ENCODE data around the gene ZNF618. TPM values are rescaled to one million over a fixed set of nuclear protein-coding genes. Genes with fewer than 3 reads are reported as not detected.

Gene ZNF618
- polyA plus RNA-seq, 3 donors = 0.53 to 1.9 (median 0.78) TPM

GRCh38 chr9:114016101-114016500, 140.0 kb downstream of the ZNF618 start:
- Histone ChIP-seq H3K36me3 (replicated peaks in 1 of 2; ENCODE audit: control insufficient read depth in 1 of 2, insufficient read depth in 2 of 2, low read length in 2 of 2) (peaks cover 6 to 20% of the 10 kb centered on the region in 2 donors), H3K4me2 (replicated peaks; ENCODE audit: extremely low read depth, low read length, poor library complexity, severe bottlenecking) (no peak overlapping the region), H4K20me1 (ENCODE audit: insufficient read depth, low read length) (no peaks in the 10 kb centered on the region), H3K79me2 (ENCODE audit: insufficient read depth, low read length) (no peaks in the 10 kb centered on the region), H3K27ac (ENCODE audit: low read depth in 1 of 2, low read length in 2 of 2) (no peak overlapping the region), H2AFZ (ENCODE audit: insufficient read depth, low read depth, low read length, poor library complexity, severe bottlenecking) (no peak overlapping the region), H3K9me3 (replicated peaks in 1 of 2; ENCODE audit: control insufficient read depth in 1 of 2, insufficient read depth in 1 of 2, low read length in 2 of 2) (no peaks in the 10 kb centered on the region), H3K27me3 (ENCODE audit: control insufficient read depth in 2 of 2, insufficient read depth in 2 of 2, low read length in 2 of 2) (no peaks in the 10 kb centered on the region), H3K4me3 (replicated peaks in 1 of 3; ENCODE audit: low read depth in 2 of 3, low read length in 3 of 3) (no peak overlapping the region), H3K4me1 (ENCODE audit: control insufficient read depth in 1 of 2, insufficient read depth in 2 of 2, low read length in 2 of 2) (peaks cover 0 to 2% of the 10 kb centered on the region in 2 donors), H3K9ac (ENCODE audit: insufficient read depth, low read length, poor library complexity, severe bottlenecking) (no peak overlapping the region)
- H3K9me3 Mint-ChIP-seq = peaks cover 0 to 3% (median 2%) of the 10 kb centered on the region in 7 donors
- no peaks in the 10 kb centered on the region for H3K27me3 Mint-ChIP-seq (ENCODE audit: low read depth in 3 of 3)
- WGBS (ENCODE audit: insufficient coverage) = 76% methylated on average over 2 of the region's 6 CpGs
- peaks cover 1% of the 10 kb centered on the region for H3K4me1 Mint-ChIP-seq
- TF ChIP-seq, protein P1, sequence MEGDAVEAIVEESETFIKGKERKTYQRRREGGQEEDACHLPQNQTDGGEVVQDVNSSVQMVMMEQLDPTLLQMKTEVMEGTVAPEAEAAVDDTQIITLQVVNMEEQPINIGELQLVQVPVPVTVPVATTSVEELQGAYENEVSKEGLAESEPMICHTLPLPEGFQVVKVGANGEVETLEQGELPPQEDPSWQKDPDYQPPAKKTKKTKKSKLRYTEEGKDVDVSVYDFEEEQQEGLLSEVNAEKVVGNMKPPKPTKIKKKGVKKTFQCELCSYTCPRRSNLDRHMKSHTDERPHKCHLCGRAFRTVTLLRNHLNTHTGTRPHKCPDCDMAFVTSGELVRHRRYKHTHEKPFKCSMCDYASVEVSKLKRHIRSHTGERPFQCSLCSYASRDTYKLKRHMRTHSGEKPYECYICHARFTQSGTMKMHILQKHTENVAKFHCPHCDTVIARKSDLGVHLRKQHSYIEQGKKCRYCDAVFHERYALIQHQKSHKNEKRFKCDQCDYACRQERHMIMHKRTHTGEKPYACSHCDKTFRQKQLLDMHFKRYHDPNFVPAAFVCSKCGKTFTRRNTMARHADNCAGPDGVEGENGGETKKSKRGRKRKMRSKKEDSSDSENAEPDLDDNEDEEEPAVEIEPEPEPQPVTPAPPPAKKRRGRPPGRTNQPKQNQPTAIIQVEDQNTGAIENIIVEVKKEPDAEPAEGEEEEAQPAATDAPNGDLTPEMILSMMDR (IDR thresholded peaks at IDR 0.05) = no peak
- DNase-seq = no peak
- intact Hi-C loops (cut with micrococcal nuclease) = no loop called here
- no peak overlapping the region for H3K4me3 Mint-ChIP-seq
- peak overlapping the region in 1 of 7 donors; percentile 8 for H3K27ac Mint-ChIP-seq
- H3K36me3 Mint-ChIP-seq = peaks cover 29 to 32% of the 10 kb centered on the region in 2 donors

DNA sequence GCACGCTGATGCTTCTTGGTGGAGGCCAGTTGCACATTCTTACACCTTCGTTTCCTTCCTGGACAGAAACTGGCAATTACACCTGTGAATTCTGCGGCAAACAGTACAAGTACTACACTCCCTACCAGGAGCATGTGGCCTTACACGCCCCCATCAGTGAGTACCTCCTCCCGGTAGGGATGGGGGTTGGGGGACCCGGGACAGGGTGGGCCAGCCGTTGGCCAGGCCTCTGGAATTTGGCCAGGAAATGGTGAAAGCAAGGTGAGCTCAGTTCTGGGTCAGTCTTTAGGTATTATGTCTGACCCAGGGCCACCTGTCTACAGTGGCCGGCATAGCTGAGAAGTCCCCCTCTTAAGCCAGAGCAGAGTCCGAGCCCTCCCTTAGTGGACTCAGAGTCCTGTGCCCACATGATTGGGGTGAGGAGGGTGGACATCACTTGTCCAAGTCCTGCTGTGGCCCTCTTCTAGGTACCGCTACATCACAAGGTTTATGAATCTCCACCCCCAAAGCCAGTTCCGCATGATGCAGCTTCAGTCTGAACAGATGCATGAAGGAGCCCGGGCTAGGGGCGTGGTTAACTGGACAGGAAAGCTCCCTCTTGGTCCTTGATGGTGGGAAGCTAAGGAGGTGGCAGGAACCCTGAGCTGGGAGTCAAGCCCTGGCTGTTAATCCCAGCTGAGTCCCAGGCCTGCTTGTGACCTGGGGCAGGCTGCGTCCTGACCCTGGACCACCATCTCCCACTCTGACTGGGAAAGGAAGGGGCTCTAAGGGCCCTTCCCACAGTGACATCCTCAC, 140.7 kb downstream of the ZNF618 start:
- Histone ChIP-seq H3K36me3 (replicated peaks in 1 of 2; ENCODE audit: control insufficient read depth in 1 of 2, insufficient read depth in 2 of 2, low read length in 2 of 2) (peaks cover 6 to 20% of the 10 kb centered on the region in 2 donors), H3K4me3 (replicated peaks in 1 of 3; ENCODE audit: low read depth in 2 of 3, low read length in 3 of 3) (no peak overlapping the region), H3K27ac (ENCODE audit: low read depth in 1 of 2, low read length in 2 of 2) (no peak overlapping the region), H3K4me1 (ENCODE audit: control insufficient read depth in 1 of 2, insufficient read depth in 2 of 2, low read length in 2 of 2) (peaks cover 0 to 9% of the 10 kb centered on the region in 2 donors), H3K4me2 (replicated peaks; ENCODE audit: extremely low read depth, low read length, poor library complexity, severe bottlenecking) (no peak overlapping the region), H4K20me1 (ENCODE audit: insufficient read depth, low read length) (no peaks in the 10 kb centered on the region), H3K9me3 (replicated peaks in 1 of 2; ENCODE audit: control insufficient read depth in 1 of 2, insufficient read depth in 1 of 2, low read length in 2 of 2) (no peaks in the 10 kb centered on the region), H3K27me3 (ENCODE audit: control insufficient read depth in 2 of 2, insufficient read depth in 2 of 2, low read length in 2 of 2) (no peaks in the 10 kb centered on the region), H3K9ac (ENCODE audit: insufficient read depth, low read length, poor library complexity, severe bottlenecking) (no peak overlapping the region), H2AFZ (ENCODE audit: insufficient read depth, low read depth, low read length, poor library complexity, severe bottlenecking) (no peak overlapping the region), H3K79me2 (ENCODE audit: insufficient read depth, low read length) (no peaks in the 10 kb centered on the region)
- Mint-ChIP-seq H3K4me3 (no peak overlapping the region), H3K27ac (no peak overlapping the region), H3K27me3 (ENCODE audit: low read depth in 3 of 3) (no peaks in the 10 kb centered on the region), H3K9me3 (peaks cover 0 to 2% (median 0%) of the 10 kb centered on the region in 7 donors), H3K36me3 (peaks cover 23 to 28% of the 10 kb centered on the region in 2 donors), H3K4me1 (peaks cover 8% of the 10 kb centered on the region)
- intact Hi-C loops (cut with micrococcal nuclease) = no loop called here
- DNase-seq = no peak
- TF ChIP-seq, protein P1 (IDR thresholded peaks at IDR 0.05) = no peak
- WGBS (ENCODE audit: insufficient coverage) = 90% methylated on average over 6 of the region's 14 CpGs

All from CD14-positive monocyte (primary cell).